SK-N-SH (cell line): ENCODE results near the gene RAPH1. TPM values are rescaled to one million over a fixed set of nuclear protein-coding genes. Genes with fewer than 3 reads are reported as not detected.

Experiments used
- CTCF ChIA-PET: fragments of 300-600, 350-600 bp; formaldehyde crosslinking; extraction: SDS; loops from one replicate; lab custom pipeline; 2021; lab: Yijun Ruan, JAX
- POLR2A ChIA-PET: fragments of 350-600 bp; sonication (Branson Sonifier 250); formaldehyde crosslinking; extraction: SDS; loops from one replicate; lab custom pipeline; 2020; ENCODE audit warnings: antibody characterized with exemption, inconsistent platforms; lab: Yijun Ruan, JAX
- DNase-seq: peaks from one replicate; pipeline ENCODE4 v3.0.0; 2012
- H2AFZ ChIP-seq: fragments of 200-600 bp; sonication (generic); 2 replicates; pipeline ENCODE4 v1.8.1; 2016; ENCODE audit warnings: antibody characterized with exemption, mild to moderate bottlenecking, low read depth
- H3F3A ChIP-seq: fragments of 200-600 bp; sonication (generic); replicated peaks from 2 replicates; pipeline ENCODE3; 2016; ENCODE audit warnings: antibody characterized with exemption, mild to moderate bottlenecking; ENCODE audit not compliant: insufficient read depth
- H3K27ac ChIP-seq, 2 experiments: fragments of 200-500 bp in 1 of 2; fragments of 200-600 bp in 1 of 2; sonication (Bioruptor generic) in 1 of 2; sonication (generic), shearing (Covaris generic) in 1 of 2; 2 replicates each; pipeline versions ENCODE4 v1.5.1 to v1.6.1; 2014 to 2016; ENCODE audit warnings: low read depth in 2 of 2, inconsistent platforms in 1 of 2, low read length in 1 of 2, mild to moderate bottlenecking in 1 of 2, mixed read lengths in 1 of 2
- H3K27me3 ChIP-seq: fragments of 200-600 bp; sonication (generic), shearing (Covaris generic); 2 replicates; pipeline ENCODE4 v1.6.1; 2016; ENCODE audit warnings: mixed run types; ENCODE audit not compliant: insufficient read depth
- H3K36me3 ChIP-seq, 2 experiments: fragments of 200-500 bp in 1 of 2; fragments of 200-600 bp in 1 of 2; sonication (Bioruptor generic) in 1 of 2; sonication (generic) in 1 of 2; replicated peaks in 1 of 2; 2 replicates each; pipeline versions ENCODE3 to v1.5.1; 2014 to 2016; ENCODE audit warnings: low read length in 1 of 2, mild to moderate bottlenecking in 1 of 2; ENCODE audit not compliant: insufficient read depth in 2 of 2, control insufficient read depth in 1 of 2
- H3K4me1 ChIP-seq, 2 experiments: fragments of 200-500 bp in 1 of 2; fragments of 200-600 bp in 1 of 2; sonication (Bioruptor generic) in 1 of 2; sonication (generic), shearing (Covaris generic) in 1 of 2; 2 replicates each; pipeline versions ENCODE4 v1.5.1 to v1.6.1; 2014 to 2016; ENCODE audit warnings: low read depth in 1 of 2, low read length in 1 of 2, mixed run types in 1 of 2; ENCODE audit not compliant: insufficient read depth in 2 of 2, control insufficient read depth in 1 of 2
- H3K4me2 ChIP-seq: fragments of 200-600 bp; sonication (generic), shearing (Covaris generic); 2 replicates; pipeline ENCODE4 v1.6.1; 2017; ENCODE audit warnings: mixed run types
- H3K4me3 ChIP-seq, 2 experiments: fragments of 200-500 bp in 1 of 2; fragments of 200-600 bp in 1 of 2; sonication (Bioruptor generic) in 1 of 2; sonication (generic), shearing (Covaris generic) in 1 of 2; 2 replicates each; pipeline versions ENCODE4 v1.5.1 to v1.8.1; 2014 to 2016; ENCODE audit warnings: low read depth in 2 of 2, inconsistent platforms in 1 of 2, low read length in 1 of 2, mild to moderate bottlenecking in 1 of 2, mixed read lengths in 1 of 2, moderate library complexity in 1 of 2
- H3K79me2 ChIP-seq: fragments of 200-600 bp; sonication (generic); 2 replicates; pipeline ENCODE4 v1.8.1; 2017; ENCODE audit warnings: mild to moderate bottlenecking; ENCODE audit not compliant: insufficient read depth
- H3K9ac ChIP-seq: fragments of 200-600 bp; sonication (generic); 2 replicates; pipeline ENCODE4 v1.6.1; 2017; ENCODE audit warnings: mixed run types
- H3K9me2 ChIP-seq: fragments of 200-600 bp; sonication (generic); 2 replicates; pipeline ENCODE4 v1.6.1; 2017; ENCODE audit warnings: mixed run types
- H3K9me3 ChIP-seq: fragments of 200-600 bp; sonication (generic); 2 replicates; pipeline ENCODE4 v1.6.1; 2017; ENCODE audit warnings: mixed run types, mild to moderate bottlenecking, moderate library complexity
- H4K20me1 ChIP-seq: fragments of 200-600 bp; sonication (generic); 2 replicates; pipeline ENCODE4 v1.6.1; 2017; ENCODE audit warnings: mild to moderate bottlenecking, mixed run types; ENCODE audit not compliant: insufficient read depth
- CHD2 ChIP-seq: fragments of 150-350 bp; IDR thresholded peaks from 2 replicates; pipeline ENCODE4 v1.6.1; 2018; ENCODE audit warnings: low read length; ENCODE audit not compliant: partially characterized antibody
- ELF1 ChIP-seq: IDR thresholded peaks from 2 replicates; pipeline ENCODE4 v1.4.0; 2012
- EZH2phosphoT487 ChIP-seq: fragments of 200-600 bp; sonication (generic); IDR thresholded peaks from 2 replicates; pipeline ENCODE4 v1.6.1; 2017; ENCODE audit warnings: low read depth, mixed run types, mild to moderate bottlenecking, antibody characterized with exemption, moderate library complexity, borderline replicate concordance
- FOSL2 ChIP-seq: IDR thresholded peaks from 2 replicates; pipeline ENCODE4 v1.4.0; 2012; ENCODE audit warnings: low read depth, mild to moderate bottlenecking, moderate library complexity, borderline replicate concordance
- FOXM1 ChIP-seq: IDR thresholded peaks from 2 replicates; pipeline ENCODE4 v1.4.0; 2012; ENCODE audit warnings: low read depth, mild to moderate bottlenecking
- GATA2 ChIP-seq: sonication (generic); formaldehyde crosslinking; IDR thresholded peaks from 2 replicates; pipeline ENCODE4 v1.5.0; 2020; ENCODE audit warnings: mild to moderate bottlenecking, missing genetic modification reagents
- JUND ChIP-seq: IDR thresholded peaks from 2 replicates; pipeline ENCODE4 v1.4.0; 2012
- NFIC ChIP-seq: IDR thresholded peaks from 2 replicates; pipeline ENCODE4 v1.4.0; 2012; ENCODE audit warnings: borderline replicate concordance
- POLR2AphosphoS5 ChIP-seq: IDR thresholded peaks from 2 replicates; pipeline ENCODE4 v1.6.1; 2012; ENCODE audit warnings: low read depth, low read length
- RAD21 ChIP-seq: IDR thresholded peaks from 2 replicates; pipeline ENCODE4 v1.6.1; 2012; ENCODE audit warnings: mild to moderate bottlenecking, low read length
- RFX5 ChIP-seq: IDR thresholded peaks from 2 replicates; pipeline ENCODE4 v1.6.1; 2012; ENCODE audit warnings: mild to moderate bottlenecking, improper control_type of control experiment, low read length
- TEAD4 ChIP-seq: IDR thresholded peaks from 2 replicates; pipeline ENCODE4 v1.4.0; 2012; ENCODE audit warnings: mild to moderate bottlenecking, borderline replicate concordance; ENCODE audit not compliant: insufficient read depth
- WGBS: methylation state at CpG from one replicate; pipeline ENCODE4 v1.1.6; 2017; ENCODE audit warnings: low lambda C conversion rate; 5-methylcytosine and 5-hydroxymethylcytosine counted together
- polyA plus RNA-seq, 3 experiments: library from polyadenylated mRNA; depleted of rRNA; stranded (reverse); fragments of >200 nt; gene quantifications; 2 replicates each; pipeline ENCODE4 v1.2.3, GENCODE V29; 2012
- TF ChIP-seq, protein P1 (sequence below): fragments of 200-600 bp; sonication (generic); IDR thresholded peaks from 2 replicates; pipeline ENCODE4 v1.6.1; 2017; ENCODE audit warnings: antibody characterized with exemption, mild to moderate bottlenecking, moderate library complexity
- TF ChIP-seq, protein P2 (sequence below): IDR thresholded peaks from 2 replicates; pipeline ENCODE4 v1.4.0; 2012; ENCODE audit warnings: low read depth, borderline replicate concordance
- TF ChIP-seq, protein P3 (sequence below): IDR thresholded peaks from 2 replicates; pipeline ENCODE4 v1.6.1; 2012; ENCODE audit warnings: mild to moderate bottlenecking, low read depth, low read length, moderate library complexity

Gene RAPH1
- polyA plus RNA-seq, 1 of the 3 experiments (the other 2 are of a cell fraction) = 6.7 TPM

DNA sequence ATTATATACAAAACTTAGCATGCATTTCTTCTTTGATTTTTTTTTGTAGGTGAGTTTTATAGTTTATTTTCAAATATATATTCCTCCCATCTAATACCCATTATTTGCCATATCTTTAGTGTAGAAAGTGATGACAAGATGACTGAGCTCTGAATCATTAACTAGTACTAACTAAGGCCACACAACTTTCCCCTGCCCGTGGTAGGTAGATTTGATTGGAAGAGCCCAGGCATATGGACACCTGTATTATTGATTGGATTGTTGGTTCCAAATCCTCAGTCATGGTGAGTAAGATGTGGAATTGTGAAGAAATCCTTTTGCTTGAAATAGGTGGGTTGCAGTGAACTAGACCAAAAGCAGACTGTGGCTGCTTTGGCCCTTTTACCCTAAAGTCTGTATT, 152.1 kb downstream of the RAPH1 start:
- Histone ChIP-seq H4K20me1 (no peaks in the 10 kb centered on the region; the same call in 1 of the 2 replicates), H3K27me3 (no peaks in the 10 kb centered on the region), H3K4me1 (no peaks in the 10 kb centered on the region; a peak in 1 of 4 replicates), H3K9me2 (no peaks in the 10 kb centered on the region), H2AFZ (no peak overlapping the region), H3K4me2 (no peak overlapping the region), H3K9me3 (no peaks in the 10 kb centered on the region), H3K9ac (no peak overlapping the region), H3K4me3 (no peak overlapping the region), H3K79me2 (peaks cover 47% of the 10 kb centered on the region), H3K36me3 (peaks cover 14 to 49% of the 10 kb centered on the region in 2 experiments), H3K27ac (no peak overlapping the region), H3F3A (peaks cover 10% of the 10 kb centered on the region)
- no peak for DNase-seq
- ChIA-PET CTCF (no interaction called here), POLR2A (no interaction called here)
- no peak for TF ChIP-seq FOXM1
- TF ChIP-seq, protein P1, sequence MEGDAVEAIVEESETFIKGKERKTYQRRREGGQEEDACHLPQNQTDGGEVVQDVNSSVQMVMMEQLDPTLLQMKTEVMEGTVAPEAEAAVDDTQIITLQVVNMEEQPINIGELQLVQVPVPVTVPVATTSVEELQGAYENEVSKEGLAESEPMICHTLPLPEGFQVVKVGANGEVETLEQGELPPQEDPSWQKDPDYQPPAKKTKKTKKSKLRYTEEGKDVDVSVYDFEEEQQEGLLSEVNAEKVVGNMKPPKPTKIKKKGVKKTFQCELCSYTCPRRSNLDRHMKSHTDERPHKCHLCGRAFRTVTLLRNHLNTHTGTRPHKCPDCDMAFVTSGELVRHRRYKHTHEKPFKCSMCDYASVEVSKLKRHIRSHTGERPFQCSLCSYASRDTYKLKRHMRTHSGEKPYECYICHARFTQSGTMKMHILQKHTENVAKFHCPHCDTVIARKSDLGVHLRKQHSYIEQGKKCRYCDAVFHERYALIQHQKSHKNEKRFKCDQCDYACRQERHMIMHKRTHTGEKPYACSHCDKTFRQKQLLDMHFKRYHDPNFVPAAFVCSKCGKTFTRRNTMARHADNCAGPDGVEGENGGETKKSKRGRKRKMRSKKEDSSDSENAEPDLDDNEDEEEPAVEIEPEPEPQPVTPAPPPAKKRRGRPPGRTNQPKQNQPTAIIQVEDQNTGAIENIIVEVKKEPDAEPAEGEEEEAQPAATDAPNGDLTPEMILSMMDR = no peak
- TF ChIP-seq, protein P2, sequence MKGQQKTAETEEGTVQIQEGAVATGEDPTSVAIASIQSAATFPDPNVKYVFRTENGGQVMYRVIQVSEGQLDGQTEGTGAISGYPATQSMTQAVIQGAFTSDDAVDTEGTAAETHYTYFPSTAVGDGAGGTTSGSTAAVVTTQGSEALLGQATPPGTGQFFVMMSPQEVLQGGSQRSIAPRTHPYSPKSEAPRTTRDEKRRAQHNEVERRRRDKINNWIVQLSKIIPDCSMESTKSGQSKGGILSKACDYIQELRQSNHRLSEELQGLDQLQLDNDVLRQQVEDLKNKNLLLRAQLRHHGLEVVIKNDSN = no peak
- WGBS = 94% methylated on average over 1 of the region's 1 CpG

DNA sequence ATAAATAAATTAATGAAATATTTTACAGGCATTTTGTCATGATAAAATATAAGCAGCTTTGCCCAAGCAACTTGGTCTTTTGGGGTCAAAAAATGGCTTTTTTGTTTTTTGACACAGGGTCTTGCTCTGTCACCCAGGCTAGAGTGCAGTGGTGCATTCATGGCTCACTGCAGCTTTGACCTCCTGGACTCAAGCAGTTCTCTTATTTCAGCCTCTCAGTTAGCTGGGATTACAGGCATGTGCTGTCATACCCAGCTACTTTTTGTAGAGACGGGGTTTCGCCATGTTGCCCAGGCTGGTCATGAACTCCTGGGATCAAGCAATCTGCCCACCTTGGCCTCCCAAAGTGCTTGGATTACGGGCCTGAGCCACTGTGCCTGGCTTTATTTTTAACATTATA, 155.9 kb downstream of the RAPH1 start:
- H2AFZ ChIP-seq = no peak overlapping the region
- ChIA-PET CTCF (no interaction called here), POLR2A (no interaction called here)
- no peak for DNase-seq
- H3K9me3 ChIP-seq = no peaks in the 10 kb centered on the region
- H3K27ac ChIP-seq = no peak overlapping the region
- H3K4me1 ChIP-seq = peaks cover 0 to 2% of the 10 kb centered on the region in 2 experiments; a peak in 2 of 4 replicates
- peaks cover 21% of the 10 kb centered on the region for H3F3A ChIP-seq
- TF ChIP-seq GATA2 (CRISPR knock-in tag) (no peak), ELF1 (no peak), EZH2phosphoT487 (no peak), RFX5 (no peak)
- H3K4me2 ChIP-seq = no peak overlapping the region
- 90% methylated on average over 3 of the region's 3 CpGs for WGBS
- peaks cover 82% of the 10 kb centered on the region for H3K79me2 ChIP-seq
- H3K27me3 ChIP-seq = no peaks in the 10 kb centered on the region
- H3K9me2 ChIP-seq = no peaks in the 10 kb centered on the region
- peaks cover 11 to 42% of the 10 kb centered on the region in 2 experiments for H3K36me3 ChIP-seq
- no peak overlapping the region for H3K4me3 ChIP-seq
- H3K9ac ChIP-seq = no peak overlapping the region
- no peaks in the 10 kb centered on the region; the same call in 1 of the 2 replicates for H4K20me1 ChIP-seq

DNA sequence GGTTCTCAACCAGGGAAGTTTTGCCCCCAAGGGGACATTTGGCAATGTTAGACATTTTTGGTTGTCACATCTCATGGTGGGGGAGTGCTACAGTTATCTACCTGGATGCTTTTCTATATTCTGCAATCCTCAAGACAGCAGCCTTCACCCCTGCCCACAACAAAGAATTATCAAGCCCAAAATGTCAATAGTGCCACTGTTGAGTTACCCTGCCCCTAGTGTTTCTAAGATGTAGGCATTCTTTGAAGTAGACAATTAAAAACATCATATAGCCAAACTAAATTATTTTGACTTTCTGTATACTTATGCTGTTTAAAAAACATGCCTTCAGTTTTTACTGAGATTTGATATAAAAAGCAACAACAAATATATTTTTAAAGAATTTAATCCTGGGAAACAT, 158.9 kb downstream of the RAPH1 start:
- no peak overlapping the region for H3K4me2 ChIP-seq
- no peak overlapping the region for H2AFZ ChIP-seq
- peaks cover 11% of the 10 kb centered on the region for H3F3A ChIP-seq
- no peaks in the 10 kb centered on the region; the same call in 1 of the 2 replicates for H4K20me1 ChIP-seq
- no peaks in the 10 kb centered on the region; the same call in 1 of the 2 replicates for H3K9me2 ChIP-seq
- H3K27me3 ChIP-seq = no peaks in the 10 kb centered on the region
- no peaks in the 10 kb centered on the region for H3K9me3 ChIP-seq
- H3K9ac ChIP-seq = no peak overlapping the region
- no peak for DNase-seq
- ChIA-PET POLR2A (no interaction called here), CTCF (no interaction called here)
- H3K4me1 ChIP-seq = peaks cover 0 to 2% of the 10 kb centered on the region in 2 experiments; a peak in 2 of 4 replicates
- H3K36me3 ChIP-seq = peaks cover 8 to 27% of the 10 kb centered on the region in 2 experiments
- H3K4me3 ChIP-seq = no peak overlapping the region
- H3K27ac ChIP-seq = no peak overlapping the region
- peaks cover 67% of the 10 kb centered on the region for H3K79me2 ChIP-seq
- TF ChIP-seq TEAD4 = no peak
- TF ChIP-seq JUND = no peak
- no peak for TF ChIP-seq POLR2AphosphoS5
- no peak for TF ChIP-seq FOXM1
- no peak for TF ChIP-seq CHD2
- TF ChIP-seq ELF1 = no peak
- TF ChIP-seq RAD21 = no peak
- no peak for TF ChIP-seq RFX5
- TF ChIP-seq FOSL2 = no peak
- no peak for TF ChIP-seq NFIC
- TF ChIP-seq GATA2 (CRISPR knock-in tag) = no peak
- TF ChIP-seq, protein P3, sequence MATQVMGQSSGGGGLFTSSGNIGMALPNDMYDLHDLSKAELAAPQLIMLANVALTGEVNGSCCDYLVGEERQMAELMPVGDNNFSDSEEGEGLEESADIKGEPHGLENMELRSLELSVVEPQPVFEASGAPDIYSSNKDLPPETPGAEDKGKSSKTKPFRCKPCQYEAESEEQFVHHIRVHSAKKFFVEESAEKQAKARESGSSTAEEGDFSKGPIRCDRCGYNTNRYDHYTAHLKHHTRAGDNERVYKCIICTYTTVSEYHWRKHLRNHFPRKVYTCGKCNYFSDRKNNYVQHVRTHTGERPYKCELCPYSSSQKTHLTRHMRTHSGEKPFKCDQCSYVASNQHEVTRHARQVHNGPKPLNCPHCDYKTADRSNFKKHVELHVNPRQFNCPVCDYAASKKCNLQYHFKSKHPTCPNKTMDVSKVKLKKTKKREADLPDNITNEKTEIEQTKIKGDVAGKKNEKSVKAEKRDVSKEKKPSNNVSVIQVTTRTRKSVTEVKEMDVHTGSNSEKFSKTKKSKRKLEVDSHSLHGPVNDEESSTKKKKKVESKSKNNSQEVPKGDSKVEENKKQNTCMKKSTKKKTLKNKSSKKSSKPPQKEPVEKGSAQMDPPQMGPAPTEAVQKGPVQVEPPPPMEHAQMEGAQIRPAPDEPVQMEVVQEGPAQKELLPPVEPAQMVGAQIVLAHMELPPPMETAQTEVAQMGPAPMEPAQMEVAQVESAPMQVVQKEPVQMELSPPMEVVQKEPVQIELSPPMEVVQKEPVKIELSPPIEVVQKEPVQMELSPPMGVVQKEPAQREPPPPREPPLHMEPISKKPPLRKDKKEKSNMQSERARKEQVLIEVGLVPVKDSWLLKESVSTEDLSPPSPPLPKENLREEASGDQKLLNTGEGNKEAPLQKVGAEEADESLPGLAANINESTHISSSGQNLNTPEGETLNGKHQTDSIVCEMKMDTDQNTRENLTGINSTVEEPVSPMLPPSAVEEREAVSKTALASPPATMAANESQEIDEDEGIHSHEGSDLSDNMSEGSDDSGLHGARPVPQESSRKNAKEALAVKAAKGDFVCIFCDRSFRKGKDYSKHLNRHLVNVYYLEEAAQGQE = no peak
